Trophoblast cell (in vitro differentiated cells and primary cell): Measurements from ENCODE around the gene FHIT.

ENCODE experiments used
- DNase-seq, 2 donors: peaks; one replicate each; pipeline ENCODE4 v3.0.0-alpha.2; 2016
- H2AFZ ChIP-seq: 2 replicates; pipeline ENCODE4 v1.6.1; 2013; ENCODE audit warnings: low read length, moderate library complexity, mild to moderate bottlenecking; ENCODE audit not compliant: insufficient read depth, poor library complexity
- H2AK5ac ChIP-seq: 2 replicates; pipeline ENCODE4 v1.6.1; 2013; ENCODE audit warnings: mild to moderate bottlenecking, low read length
- H2BK120ac ChIP-seq: 2 replicates; pipeline ENCODE4 v1.6.1; 2013; ENCODE audit warnings: low read length, mild to moderate bottlenecking, moderate library complexity; ENCODE audit not compliant: insufficient read depth, poor library complexity
- H2BK12ac ChIP-seq: 2 replicates; pipeline ENCODE4 v1.6.1; 2013; ENCODE audit warnings: mild to moderate bottlenecking, low read length, moderate library complexity
- H2BK5ac ChIP-seq: 2 replicates; pipeline ENCODE4 v1.6.1; 2013; ENCODE audit warnings: low read length, low read depth, moderate library complexity, mild to moderate bottlenecking; ENCODE audit not compliant: poor library complexity
- H3K14ac ChIP-seq: 2 replicates; pipeline ENCODE4 v1.6.1; 2013; ENCODE audit warnings: mild to moderate bottlenecking, low read length
- H3K18ac ChIP-seq: 2 replicates; pipeline ENCODE4 v1.6.1; 2013; ENCODE audit warnings: mild to moderate bottlenecking, low read length
- H3K23ac ChIP-seq: 2 replicates; pipeline ENCODE4 v1.6.1; 2013; ENCODE audit warnings: low read length
- H3K27ac ChIP-seq: 2 replicates; pipeline ENCODE4 v1.5.1; 2013; ENCODE audit warnings: low read depth, mild to moderate bottlenecking, inconsistent platforms, low read length, moderate library complexity
- H3K27me3 ChIP-seq: 2 replicates; pipeline ENCODE4 v1.6.1; 2013; ENCODE audit warnings: inconsistent platforms, mild to moderate bottlenecking, low read length, moderate library complexity; ENCODE audit not compliant: insufficient read depth
- H3K36me3 ChIP-seq, 2 experiments: 1 replicate in 1 of 2; 2 replicates in 1 of 2; pipeline ENCODE4 v1.6.1; 2013; ENCODE audit warnings: low read length in 2 of 2, mild to moderate bottlenecking in 2 of 2, moderate library complexity in 1 of 2; ENCODE audit not compliant: insufficient read depth in 2 of 2, control insufficient read depth in 1 of 2
- H3K4ac ChIP-seq: 2 replicates; pipeline ENCODE4 v1.6.1; 2013; ENCODE audit warnings: low read depth, mild to moderate bottlenecking, low read length, moderate library complexity
- H3K4me1 ChIP-seq, 2 experiments: 1 replicate in 1 of 2; 2 replicates in 1 of 2; pipeline ENCODE4 v1.6.1; 2013; ENCODE audit warnings: low read length in 2 of 2, mild to moderate bottlenecking in 2 of 2, moderate library complexity in 1 of 2; ENCODE audit not compliant: insufficient read depth in 2 of 2, control insufficient read depth in 1 of 2
- H3K4me2 ChIP-seq: 2 replicates; pipeline ENCODE4 v1.6.1; 2013; ENCODE audit warnings: inconsistent platforms, mild to moderate bottlenecking, low read length, moderate library complexity
- H3K4me3 ChIP-seq: 2 replicates; pipeline ENCODE4 v1.5.1; 2013; ENCODE audit warnings: mild to moderate bottlenecking, low read depth, low read length, inconsistent platforms
- H3K79me1 ChIP-seq: one replicate; pipeline ENCODE4 v1.6.1; 2013; ENCODE audit warnings: low read length
- H3K79me2 ChIP-seq: 2 replicates; pipeline ENCODE4 v1.6.1; 2013; ENCODE audit warnings: low read length, mild to moderate bottlenecking; ENCODE audit not compliant: control insufficient read depth, insufficient read depth, poor library complexity
- H3K9ac ChIP-seq: 2 replicates; pipeline ENCODE4 v1.6.1; 2013; ENCODE audit warnings: mild to moderate bottlenecking, low read length
- H3K9me3 ChIP-seq: 2 replicates; pipeline ENCODE4 v1.6.1; 2013; ENCODE audit warnings: low read depth, mild to moderate bottlenecking, control low read depth, inconsistent platforms, low read length; ENCODE audit not compliant: insufficient read depth
- H4K12ac ChIP-seq: 2 replicates; pipeline ENCODE4 v1.6.1; 2013; ENCODE audit warnings: low read depth, mild to moderate bottlenecking, low read length, moderate library complexity
- H4K8ac ChIP-seq: 2 replicates; pipeline ENCODE4 v1.6.1; 2013; ENCODE audit warnings: low read depth, mild to moderate bottlenecking, low read length, moderate library complexity
- H4K91ac ChIP-seq: one replicate; pipeline ENCODE4 v1.6.1; 2013; ENCODE audit warnings: low read depth, mild to moderate bottlenecking, low read length, moderate library complexity
- WGBS: extraction: QIAGEN DNeasy Blood & Tissue Kit; methylation state at CpG from one replicate; pipeline ENCODE4 v1.1.7; 2013; ENCODE audit warnings: missing lambda C conversion rate; ENCODE audit not compliant: insufficient read length, insufficient coverage; ENCODE audit errors: extremely low coverage; 5-methylcytosine and 5-hydroxymethylcytosine counted together

Gene FHIT

GRCh38 chr3:59824876-59825275 lies 1426.4 kb downstream of the FHIT start:
- Histone ChIP-seq H3K18ac (no peak overlapping the region), H2BK5ac (no peak overlapping the region), H2BK120ac (no peak overlapping the region), H3K4ac (no peak overlapping the region), H3K23ac (no peak overlapping the region), H3K9ac (no peak overlapping the region), H3K79me2 (no peaks in the 10 kb centered on the region), H2BK12ac (no peak overlapping the region), H3K9me3 (no peaks in the 10 kb centered on the region), H3K14ac (no peak overlapping the region), H3K27ac (no peak overlapping the region), H3K4me2 (no peak overlapping the region), H3K79me1 (no peaks in the 10 kb centered on the region), H4K8ac (no peak overlapping the region), H2AFZ (no peak overlapping the region), H3K27me3 (no peaks in the 10 kb centered on the region), H4K91ac (no peak overlapping the region), H3K4me1 (no peaks in the 10 kb centered on the region), H3K36me3 (no peaks in the 10 kb centered on the region), H2AK5ac (no peak overlapping the region), H4K12ac (no peak overlapping the region), H3K4me3 (no peak overlapping the region)
- DNase-seq = no peak
- no CpG with 5 or more reads among the region's 1 CpG for WGBS

- no peak overlapping the region for H2BK12ac ChIP-seq
- H3K4me2 ChIP-seq = no peak overlapping the region
- H2BK5ac ChIP-seq = no peak overlapping the region
- H4K12ac ChIP-seq = no peak overlapping the region
- H3K14ac ChIP-seq = no peak overlapping the region
- H4K91ac ChIP-seq = no peak overlapping the region
- no peaks in the 10 kb centered on the region for H3K36me3 ChIP-seq
- H3K9me3 ChIP-seq = no peaks in the 10 kb centered on the region
- no CpG with 5 or more reads among the region's 1 CpG for WGBS
- no peak overlapping the region for H2AK5ac ChIP-seq
- no peaks in the 10 kb centered on the region for H3K27me3 ChIP-seq
- no peak overlapping the region for H2AFZ ChIP-seq
- H3K4ac ChIP-seq = no peak overlapping the region
- H3K27ac ChIP-seq = no peak overlapping the region
- H3K4me1 ChIP-seq = peaks cover 0 to 2% of the 10 kb centered on the region in 2 experiments
- no peaks in the 10 kb centered on the region for H3K79me2 ChIP-seq
- H4K8ac ChIP-seq = no peak overlapping the region
- H3K9ac ChIP-seq = no peak overlapping the region
- no peaks in the 10 kb centered on the region for H3K79me1 ChIP-seq
- no peak overlapping the region for H3K23ac ChIP-seq
- no peak overlapping the region for H3K4me3 ChIP-seq
- no peak overlapping the region for H2BK120ac ChIP-seq
- DNase-seq = no peak
- no peak overlapping the region for H3K18ac ChIP-seq
Observed at GRCh38 chr3:59821274-59821673, 1430.0 kb downstream of the FHIT start.

GRCh38 chr3:59820352-59820934 lies 1430.8 kb downstream of the FHIT start:
- Histone ChIP-seq H2AFZ (no peak overlapping the region), H2BK12ac (no peak overlapping the region), H3K9me3 (no peaks in the 10 kb centered on the region), H3K27ac (no peak overlapping the region), H3K79me1 (no peaks in the 10 kb centered on the region), H3K9ac (no peak overlapping the region), H3K27me3 (no peaks in the 10 kb centered on the region), H4K12ac (no peak overlapping the region), H3K79me2 (no peaks in the 10 kb centered on the region), H4K8ac (no peak overlapping the region), H3K36me3 (no peaks in the 10 kb centered on the region), H2AK5ac (no peak overlapping the region), H4K91ac (no peak overlapping the region), H3K18ac (no peak overlapping the region), H3K4me3 (no peak overlapping the region), H3K14ac (no peak overlapping the region), H3K4ac (no peak overlapping the region), H3K4me2 (no peak overlapping the region), H3K4me1 (peaks cover 0 to 2% of the 10 kb centered on the region in 2 experiments), H2BK120ac (no peak overlapping the region), H3K23ac (no peak overlapping the region), H2BK5ac (no peak overlapping the region)
- DNase-seq = no peak
- WGBS = no CpG with 5 or more reads among the region's 3 CpGs

GRCh38 chr3:59818919-59819300 lies 1432.3 kb downstream of the FHIT start:
- Histone ChIP-seq H3K79me2 (no peaks in the 10 kb centered on the region), H2BK5ac (no peak overlapping the region), H3K27me3 (no peaks in the 10 kb centered on the region)

More at GRCh38 chr3:59818919-59819300, 1432.3 kb downstream of the FHIT start:
- Histone ChIP-seq H3K4me2 (no peak overlapping the region), H3K9me3 (no peaks in the 10 kb centered on the region), H2AFZ (no peak overlapping the region), H4K8ac (no peak overlapping the region), H3K4ac (no peak overlapping the region), H3K36me3 (no peaks in the 10 kb centered on the region), H3K79me1 (no peaks in the 10 kb centered on the region), H3K27ac (no peak overlapping the region), H2BK12ac (no peak overlapping the region), H2BK120ac (no peak overlapping the region), H3K9ac (no peak overlapping the region), H3K18ac (no peak overlapping the region), H4K91ac (no peak overlapping the region), H2AK5ac (no peak overlapping the region), H3K14ac (no peak overlapping the region), H4K12ac (no peak overlapping the region), H3K4me3 (no peak overlapping the region), H3K4me1 (peaks cover 0 to 2% of the 10 kb centered on the region in 2 experiments), H3K23ac (no peak overlapping the region)
- no peak for DNase-seq
- WGBS = no CpG with 5 or more reads among the region's 4 CpGs
